OCI-LY3 (cell line): ENCODE data around the gene RAX2.
"Not testable (repeated sequence)": the region's sequence is repeated elsewhere in the genome, so short reads cannot be mapped to it uniquely, and the experiment has no call there.

Source experiments
- CTCF ChIP-seq: fragments of 200-600, 300-600 bp; sonication (generic); IDR thresholded peaks from 2 replicates; pipeline ENCODE4 v1.5.1; 2014; ENCODE audit warnings: antibody characterized with exemption, low read length, low read depth
- EZH2phosphoT487 ChIP-seq: fragments of 200-600 bp; shearing (Covaris generic); IDR thresholded peaks from 2 replicates; pipeline ENCODE4 v1.6.1; 2018; ENCODE audit warnings: antibody characterized with exemption, mixed run types, low read depth

DNA sequence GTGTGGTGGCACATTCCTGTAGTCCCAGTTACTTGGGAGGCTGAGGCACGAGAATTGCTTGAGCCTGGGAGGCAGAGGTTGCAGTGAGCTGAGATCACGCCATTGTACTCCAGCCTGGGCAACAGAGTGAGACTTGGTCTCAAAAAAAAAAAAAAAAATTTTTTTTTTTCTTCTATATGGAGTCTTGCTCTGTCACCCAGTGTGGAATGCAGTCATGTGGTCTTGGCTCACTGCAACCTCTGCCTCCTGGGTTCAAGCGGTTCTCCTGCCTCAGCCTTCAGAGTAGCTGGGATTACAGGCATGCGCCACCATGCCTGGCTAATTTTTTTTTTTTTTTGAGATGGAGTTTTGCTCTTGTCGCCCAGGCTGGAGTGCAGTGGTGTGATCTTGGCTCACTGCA, 6.3 kb downstream of the RAX2 start:
- not testable (repeated sequence) for TF ChIP-seq CTCF, EZH2phosphoT487
